HEK293 (cell line): ENCODE measurements around the gene PRR22.

Experiments
- YY2 ChIP-seq: fragments of 450-650 bp; formaldehyde crosslinking; IDR thresholded peaks from 2 replicates; pipeline ENCODE4 v1.5.1; 2016; ENCODE audit warnings: missing biosample characterization, missing genetic modification characterization
- ZNF2 ChIP-seq: fragments of 450-650 bp; formaldehyde crosslinking; IDR thresholded peaks from 2 replicates; pipeline ENCODE4 v1.5.1; 2016; ENCODE audit warnings: missing biosample characterization, missing genetic modification characterization
- ZNF670 ChIP-seq: fragments of 450-650 bp; formaldehyde crosslinking; IDR thresholded peaks from 2 replicates; pipeline ENCODE4 v1.5.1; 2016; ENCODE audit warnings: missing biosample characterization, missing genetic modification characterization, low read depth
- ZNF707 ChIP-seq: fragments of 450-650 bp; formaldehyde crosslinking; IDR thresholded peaks from 2 replicates; pipeline ENCODE4 v1.5.1; 2016; ENCODE audit warnings: missing biosample characterization, missing genetic modification characterization
- TF ChIP-seq, protein P1 (sequence below): fragments of 450-650 bp; formaldehyde crosslinking; IDR thresholded peaks from 2 replicates; pipeline ENCODE4 v1.5.1; 2017; ENCODE audit warnings: missing biosample characterization, missing genetic modification characterization
- TF ChIP-seq, protein P2 (sequence below): fragments of 450-650 bp; formaldehyde crosslinking; IDR thresholded peaks from 2 replicates; pipeline ENCODE4 v1.5.1; 2016; ENCODE audit warnings: missing biosample characterization, missing genetic modification characterization

- TF ChIP-seq, protein P1, sequence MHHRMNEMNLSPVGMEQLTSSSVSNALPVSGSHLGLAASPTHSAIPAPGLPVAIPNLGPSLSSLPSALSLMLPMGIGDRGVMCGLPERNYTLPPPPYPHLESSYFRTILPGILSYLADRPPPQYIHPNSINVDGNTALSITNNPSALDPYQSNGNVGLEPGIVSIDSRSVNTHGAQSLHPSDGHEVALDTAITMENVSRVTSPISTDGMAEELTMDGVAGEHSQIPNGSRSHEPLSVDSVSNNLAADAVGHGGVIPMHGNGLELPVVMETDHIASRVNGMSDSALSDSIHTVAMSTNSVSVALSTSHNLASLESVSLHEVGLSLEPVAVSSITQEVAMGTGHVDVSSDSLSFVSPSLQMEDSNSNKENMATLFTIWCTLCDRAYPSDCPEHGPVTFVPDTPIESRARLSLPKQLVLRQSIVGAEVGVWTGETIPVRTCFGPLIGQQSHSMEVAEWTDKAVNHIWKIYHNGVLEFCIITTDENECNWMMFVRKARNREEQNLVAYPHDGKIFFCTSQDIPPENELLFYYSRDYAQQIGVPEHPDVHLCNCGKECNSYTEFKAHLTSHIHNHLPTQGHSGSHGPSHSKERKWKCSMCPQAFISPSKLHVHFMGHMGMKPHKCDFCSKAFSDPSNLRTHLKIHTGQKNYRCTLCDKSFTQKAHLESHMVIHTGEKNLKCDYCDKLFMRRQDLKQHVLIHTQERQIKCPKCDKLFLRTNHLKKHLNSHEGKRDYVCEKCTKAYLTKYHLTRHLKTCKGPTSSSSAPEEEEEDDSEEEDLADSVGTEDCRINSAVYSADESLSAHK (tag by site-specific recombination), result no peak
- TF ChIP-seq YY2 (tag by site-specific recombination) (no peak), ZNF670 (no peak), ZNF707 (tag by site-specific recombination) (no peak), ZNF2 (tag by site-specific recombination) (no peak)
- TF ChIP-seq, protein P2, sequence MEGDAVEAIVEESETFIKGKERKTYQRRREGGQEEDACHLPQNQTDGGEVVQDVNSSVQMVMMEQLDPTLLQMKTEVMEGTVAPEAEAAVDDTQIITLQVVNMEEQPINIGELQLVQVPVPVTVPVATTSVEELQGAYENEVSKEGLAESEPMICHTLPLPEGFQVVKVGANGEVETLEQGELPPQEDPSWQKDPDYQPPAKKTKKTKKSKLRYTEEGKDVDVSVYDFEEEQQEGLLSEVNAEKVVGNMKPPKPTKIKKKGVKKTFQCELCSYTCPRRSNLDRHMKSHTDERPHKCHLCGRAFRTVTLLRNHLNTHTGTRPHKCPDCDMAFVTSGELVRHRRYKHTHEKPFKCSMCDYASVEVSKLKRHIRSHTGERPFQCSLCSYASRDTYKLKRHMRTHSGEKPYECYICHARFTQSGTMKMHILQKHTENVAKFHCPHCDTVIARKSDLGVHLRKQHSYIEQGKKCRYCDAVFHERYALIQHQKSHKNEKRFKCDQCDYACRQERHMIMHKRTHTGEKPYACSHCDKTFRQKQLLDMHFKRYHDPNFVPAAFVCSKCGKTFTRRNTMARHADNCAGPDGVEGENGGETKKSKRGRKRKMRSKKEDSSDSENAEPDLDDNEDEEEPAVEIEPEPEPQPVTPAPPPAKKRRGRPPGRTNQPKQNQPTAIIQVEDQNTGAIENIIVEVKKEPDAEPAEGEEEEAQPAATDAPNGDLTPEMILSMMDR (tag by site-specific recombination), result no peak
These were observed 11.3 kb downstream of the PRR22 start for GRCh38 chr19:5773276-5773675.
